TTC549 (cell line): ENCODE results near the gene RND2.

Source experiments
- FAIRE-seq: peaks from 2 replicates; lab custom pipeline; 2012; peaks lifted over from hg19 to GRCh38; lab: Jason Lieb, UNC

The RND2 gene

GRCh38 chr17:43006639-43007551 lies 18.1 kb upstream of the RND2 start, which contains the start of gene IFI35:
IFI35 (plus strand) TSS chr17:43006784; CDS start chr17:43006948, 164 bp downstream.
- no peak for FAIRE-seq

GRCh38 chr17:43010667-43011308 lies 14.2 kb upstream of the RND2 start:
- no peak for FAIRE-seq

- FAIRE-seq: no peak
Observed at GRCh38 chr17:43011728-43012472, 13.1 kb upstream of the RND2 start.

- FAIRE-seq: no peak
Observed at GRCh38 chr17:43013296-43013695, 11.7 kb upstream of the RND2 start.

GRCh38 chr17:43014020-43014648 lies 10.9 kb upstream of the RND2 start:
- no peak for FAIRE-seq

GRCh38 chr17:43014649-43015542 lies 10.1 kb upstream of the RND2 start:
- FAIRE-seq: no peak

- no peak for FAIRE-seq
Observed at GRCh38 chr17:43015579-43015978, 9.5 kb upstream of the RND2 start.

- no peak for FAIRE-seq
Observed at GRCh38 chr17:43016216-43016615, 8.8 kb upstream of the RND2 start.

GRCh38 chr17:43018008-43018853 lies 6.8 kb upstream of the RND2 start:
- no peak for FAIRE-seq

- no peak for FAIRE-seq
Observed at GRCh38 chr17:43018932-43019331, 6.1 kb upstream of the RND2 start.

- no peak for FAIRE-seq
Observed at GRCh38 chr17:43019418-43019817, 5.6 kb upstream of the RND2 start.

GRCh38 chr17:43020030-43020621 lies 4.9 kb upstream of the RND2 start:
- FAIRE-seq: no peak

- FAIRE-seq: no peak
Observed at GRCh38 chr17:43020789-43021740, 4.0 kb upstream of the RND2 start.

- no peak for FAIRE-seq
Observed at GRCh38 chr17:43021741-43022512, 3.1 kb upstream of the RND2 start, which contains the start of gene VAT1. VAT1 (minus strand) TSS chr17:43022385; CDS start chr17:43022322, 63 bp downstream.

GRCh38 chr17:43025290-43025657 lies 243 bp downstream of the RND2 start:
- FAIRE-seq: no peak

- FAIRE-seq: no peak
Observed at GRCh38 chr17:43025766-43026537, 921 bp downstream of the RND2 start.

- no peak for FAIRE-seq
Observed at GRCh38 chr17:43026595-43026994, 1.6 kb downstream of the RND2 start.
